IMR-90 (cell line): ENCODE measurements around the gene HEATR1. TPM values are rescaled to one million over a fixed set of nuclear protein-coding genes. Genes with fewer than 3 reads are reported as not detected.

Source experiments
- ATAC-seq: fragments of 200-7000 bp; cut with Tn5 transposase; 2 replicates; pipeline ENCODE4 v1.9.1; 2020; ENCODE audit warnings: low read depth, mild to moderate bottlenecking, moderate library complexity
- BruUV-seq: library from RNA; stranded (reverse); fragments of 400-500 nt; replicated peaks from 2 replicates; lab custom pipeline; 2021; lab: Mats Ljungman, UMichigan
- CTCF ChIA-PET: fragments of 300-600 bp; formaldehyde crosslinking; extraction: SDS; loops from one replicate; lab custom pipeline; 2021; ENCODE audit warnings: antibody characterized with exemption; lab: Yijun Ruan, JAX
- POLR2A ChIA-PET: fragments of 300-600 bp; sonication (Branson Sonifier 250); formaldehyde crosslinking; loops from one replicate; lab custom pipeline; 2022; ENCODE audit warnings: antibody characterized with exemption; ENCODE audit not compliant: unreplicated experiment; lab: Charles Lee
- DNase-seq: peaks from one replicate; pipeline ENCODE4 v3.0.0; 2013
- H2AFZ ChIP-seq: replicated peaks from 2 replicates; pipeline ENCODE3; 2013; ENCODE audit warnings: low read length, mild to moderate bottlenecking; ENCODE audit not compliant: poor library complexity
- H2AK5ac ChIP-seq: 2 replicates; pipeline ENCODE4 v1.6.1; 2013; ENCODE audit warnings: low read depth, low read length, inconsistent platforms
- H2AK9ac ChIP-seq: replicated peaks from 2 replicates; pipeline ENCODE3; 2013; ENCODE audit warnings: mild to moderate bottlenecking, low read depth, low read length, moderate library complexity; ENCODE audit not compliant: poor library complexity
- H2BK120ac ChIP-seq: 2 replicates; pipeline ENCODE4 v1.6.1; 2013; ENCODE audit warnings: low read depth, low read length, inconsistent platforms
- H2BK15ac ChIP-seq: 3 replicates; pipeline ENCODE4 v1.6.1; 2013; ENCODE audit warnings: low read depth, low read length, inconsistent platforms
- H2BK20ac ChIP-seq: 2 replicates; pipeline ENCODE4 v1.6.1; 2013; ENCODE audit warnings: low read depth, mild to moderate bottlenecking, inconsistent platforms, low read length, moderate library complexity
- H2BK5ac ChIP-seq: 2 replicates; pipeline ENCODE4 v1.6.1; 2013; ENCODE audit warnings: mild to moderate bottlenecking, low read depth, low read length, inconsistent platforms; ENCODE audit not compliant: poor library complexity, severe bottlenecking
- H3K14ac ChIP-seq: replicated peaks from 2 replicates; pipeline ENCODE4 v1.6.1; 2013; ENCODE audit warnings: low read depth, low read length, inconsistent platforms
- H3K18ac ChIP-seq: 2 replicates; pipeline ENCODE4 v1.6.1; 2013; ENCODE audit warnings: low read depth, low read length, control low read depth
- H3K23ac ChIP-seq: 2 replicates; pipeline ENCODE4 v1.6.1; 2013; ENCODE audit warnings: low read depth, low read length, inconsistent platforms
- H3K27ac ChIP-seq: 2 replicates; pipeline ENCODE4 v1.5.1; 2013; ENCODE audit warnings: mild to moderate bottlenecking, control low read depth, low read length; ENCODE audit not compliant: insufficient read depth
- H3K27me3 ChIP-seq: 2 replicates; pipeline ENCODE4 v1.6.1; 2013; ENCODE audit warnings: low read length; ENCODE audit not compliant: control insufficient read depth, insufficient read depth
- H3K36me3 ChIP-seq: 2 replicates; pipeline ENCODE4 v1.6.1; 2013; ENCODE audit warnings: low read length, mixed read lengths; ENCODE audit not compliant: control insufficient read depth, insufficient read depth
- H3K4ac ChIP-seq: 2 replicates; pipeline ENCODE4 v1.6.1; 2013; ENCODE audit warnings: low read depth, low read length, inconsistent platforms
- H3K4me1 ChIP-seq: 2 replicates; pipeline ENCODE4 v1.6.1; 2013; ENCODE audit warnings: low read length, mixed read lengths; ENCODE audit not compliant: control insufficient read depth, insufficient read depth
- H3K4me2 ChIP-seq: 2 replicates; pipeline ENCODE4 v1.6.1; 2013; ENCODE audit warnings: low read depth, mild to moderate bottlenecking, control low read depth, low read length, moderate library complexity
- H3K4me3 ChIP-seq: 2 replicates; pipeline ENCODE4 v1.5.1; 2013; ENCODE audit warnings: low read depth, mild to moderate bottlenecking, control low read depth, low read length, moderate library complexity; ENCODE audit not compliant: insufficient read depth
- H3K56ac ChIP-seq: 2 replicates; pipeline ENCODE4 v1.6.1; 2013; ENCODE audit warnings: low read length, inconsistent platforms; ENCODE audit not compliant: insufficient read depth; ENCODE audit errors: extremely low read depth
- H3K79me1 ChIP-seq, 2 experiments: 2 replicates each; pipeline ENCODE4 v1.6.1; 2013; ENCODE audit warnings: low read length in 2 of 2, inconsistent platforms in 1 of 2, low read depth in 1 of 2
- H3K9ac ChIP-seq: 2 replicates; pipeline ENCODE4 v1.6.1; 2013; ENCODE audit warnings: low read depth, low read length, control low read depth
- H3K9me1 ChIP-seq: 2 replicates; pipeline ENCODE4 v1.6.1; 2013; ENCODE audit warnings: low read length, inconsistent platforms; ENCODE audit not compliant: insufficient read depth
- H3K9me3 ChIP-seq: 2 replicates; pipeline ENCODE4 v1.6.1; 2013; ENCODE audit warnings: low read length; ENCODE audit not compliant: control insufficient read depth, insufficient read depth
- H4K20me1 ChIP-seq: 2 replicates; pipeline ENCODE4 v1.6.1; 2013; ENCODE audit warnings: low read length, inconsistent platforms; ENCODE audit not compliant: insufficient read depth
- H4K5ac ChIP-seq: 2 replicates; pipeline ENCODE4 v1.6.1; 2013; ENCODE audit warnings: mild to moderate bottlenecking, low read depth, low read length, control low read depth
- H4K8ac ChIP-seq, 2 experiments: 2 replicates each; pipeline ENCODE4 v1.6.1; 2013; ENCODE audit warnings: low read depth in 2 of 2, low read length in 2 of 2, control low read depth in 1 of 2, inconsistent platforms in 1 of 2
- H4K91ac ChIP-seq: 2 replicates; pipeline ENCODE4 v1.6.1; 2013; ENCODE audit warnings: low read depth, low read length, inconsistent platforms; ENCODE audit not compliant: insufficient read depth
- BHLHE40 ChIP-seq: fragments of 150-350 bp; IDR thresholded peaks from 2 replicates; pipeline ENCODE4 v1.6.1; 2016; ENCODE audit warnings: mild to moderate bottlenecking, low read depth, low read length
- CEBPB ChIP-seq: IDR thresholded peaks from 2 replicates; pipeline ENCODE4 v1.6.1; 2012; ENCODE audit warnings: low read depth, low read length, improper control_type of control experiment
- CHD1 ChIP-seq: IDR thresholded peaks from 2 replicates; pipeline ENCODE4 v1.6.1; 2012; ENCODE audit warnings: low read depth, low read length, improper control_type of control experiment
- ELK1 ChIP-seq: fragments of 150-350 bp; IDR thresholded peaks from 2 replicates; pipeline ENCODE4 v1.6.1; 2016; ENCODE audit warnings: low read depth, mild to moderate bottlenecking, low read length, moderate library complexity, borderline replicate concordance
- FOS ChIP-seq: fragments of 150-350 bp; IDR thresholded peaks from 2 replicates; pipeline ENCODE4 v1.6.1; 2016; ENCODE audit warnings: low read depth, low read length
- MAFK ChIP-seq: IDR thresholded peaks from 2 replicates; pipeline ENCODE4 v1.6.1; 2012; ENCODE audit warnings: low read depth, low read length, improper control_type of control experiment
- MAZ ChIP-seq: IDR thresholded peaks from 2 replicates; pipeline ENCODE4 v1.6.1; 2012; ENCODE audit warnings: low read depth, mild to moderate bottlenecking, low read length, improper control_type of control experiment, moderate library complexity, borderline replicate concordance
- MXI1 ChIP-seq: IDR thresholded peaks from 2 replicates; pipeline ENCODE4 v1.6.1; 2012; ENCODE audit warnings: low read depth, mild to moderate bottlenecking, low read length, moderate library complexity, borderline replicate concordance
- NFE2L2 ChIP-seq: fragments of 150-350 bp; IDR thresholded peaks from 2 replicates; pipeline ENCODE4 v1.6.1; 2016; ENCODE audit warnings: low read depth, mild to moderate bottlenecking, low read length
- POLR2A ChIP-seq: IDR thresholded peaks from 2 replicates; pipeline ENCODE4 v1.6.1; 2012; ENCODE audit warnings: mild to moderate bottlenecking, low read depth, low read length
- RAD21 ChIP-seq: IDR thresholded peaks from 2 replicates; pipeline ENCODE4 v1.6.1; 2012; ENCODE audit warnings: low read length, improper control_type of control experiment
- RCOR1 ChIP-seq: IDR thresholded peaks from 2 replicates; pipeline ENCODE4 v1.6.1; 2012; ENCODE audit warnings: mild to moderate bottlenecking, low read length, improper control_type of control experiment; ENCODE audit not compliant: insufficient replicate concordance
- RFX5 ChIP-seq: IDR thresholded peaks from 2 replicates; pipeline ENCODE4 v1.8.0; 2012; ENCODE audit warnings: low read depth, mild to moderate bottlenecking, low read length, moderate library complexity
- SMC3 ChIP-seq: fragments of 150-350 bp; IDR thresholded peaks from 2 replicates; pipeline ENCODE4 v1.6.1; 2016; ENCODE audit warnings: low read depth, mild to moderate bottlenecking, antibody characterized with exemption, low read length, moderate library complexity
- USF2 ChIP-seq: fragments of 150-350 bp; IDR thresholded peaks from 2 replicates; pipeline ENCODE4 v1.6.1; 2017; ENCODE audit warnings: mild to moderate bottlenecking, antibody characterized with exemption, low read length, low read depth
- WGBS, 2 experiments: methylation state at CpG; one replicate each; pipeline versions ENCODE4 v1.1.5 to v1.1.7; 2013; ENCODE audit warnings: missing lambda C conversion rate in 2 of 2; ENCODE audit not compliant: insufficient read length in 1 of 2; ENCODE audit errors: extremely low coverage in 2 of 2; 5-methylcytosine and 5-hydroxymethylcytosine counted together
- dilution Hi-C: fragments of 300-500 bp; cut with HindIII; formaldehyde crosslinking; loops from one replicate; pipeline ENCODE4 v1.14.3; 2018; ENCODE audit warnings: low sequenced_read_pairs; ENCODE audit not compliant: unreplicated experiment
- in situ Hi-C: fragments of 300-500 bp; cut with MboI; formaldehyde crosslinking; loops from 3 replicates; pipeline ENCODE4 v1.14.3; 2019; ENCODE audit warnings: low sequenced_read_pairs, inconsistent platforms, mixed read lengths
- intact Hi-C: fragments of 100-400 bp; cut with micrococcal nuclease; formaldehyde crosslinking; loops from 2 replicates; pipeline ENCODE4 v1.10.0; 2022
- polyA plus RNA-seq, 3 experiments: library from polyadenylated mRNA; depleted of rRNA; stranded (reverse); fragments of >200 nt; gene quantifications; 2 replicates each; pipeline ENCODE4 v1.2.3, GENCODE V29; 2012; ENCODE audit warnings: low replicate concordance in 1 of 3
- total RNA-seq: library from RNA; depleted of rRNA; stranded (reverse); fragments of >200 nt; gene quantifications from 2 replicates; pipeline ENCODE4 v1.2.3, GENCODE V29; 2012
- TF ChIP-seq, protein P1 (sequence below): conservative IDR thresholded peaks from 2 replicates; pipeline ENCODE4 v1.5.1; 2012; ENCODE audit warnings: mild to moderate bottlenecking, low read depth, low read length, improper control_type of control experiment

HEATR1 gene
- total and polyA plus RNA-seq, 2 of the 4 experiments (the other 2 are of a cell fraction): 8.5 to 53.8 TPM

GRCh38 chr1:236548452-236548851, 55.9 kb downstream of the HEATR1 start:
- H3K23ac ChIP-seq: no peak overlapping the region
- no peak overlapping the region for H2BK20ac ChIP-seq
- H3K79me1 ChIP-seq: no peaks in the 10 kb centered on the region
- no peak overlapping the region for H3K4ac ChIP-seq
- no peak overlapping the region for H2AK9ac ChIP-seq
- no peak overlapping the region for H4K8ac ChIP-seq
- no peak overlapping the region for H3K18ac ChIP-seq
- DNase-seq (no peak), ATAC-seq (no peak)
- ChIA-PET POLR2A (no interaction called here), CTCF (no interaction called here)
- no peak overlapping the region for H2BK15ac ChIP-seq
- no peaks in the 10 kb centered on the region for H4K20me1 ChIP-seq
- TF ChIP-seq CEBPB (no peak), ELK1 (no peak), POLR2A (no peak), MAZ (no peak), RAD21 (no peak), RFX5 (no peak), USF2 (no peak), SMC3 (no peak), CHD1 (no peak), BHLHE40 (no peak), FOS (no peak), RCOR1 (no peak), MAFK (no peak), NFE2L2 (no peak), MXI1 (no peak)
- TF ChIP-seq, protein P1, sequence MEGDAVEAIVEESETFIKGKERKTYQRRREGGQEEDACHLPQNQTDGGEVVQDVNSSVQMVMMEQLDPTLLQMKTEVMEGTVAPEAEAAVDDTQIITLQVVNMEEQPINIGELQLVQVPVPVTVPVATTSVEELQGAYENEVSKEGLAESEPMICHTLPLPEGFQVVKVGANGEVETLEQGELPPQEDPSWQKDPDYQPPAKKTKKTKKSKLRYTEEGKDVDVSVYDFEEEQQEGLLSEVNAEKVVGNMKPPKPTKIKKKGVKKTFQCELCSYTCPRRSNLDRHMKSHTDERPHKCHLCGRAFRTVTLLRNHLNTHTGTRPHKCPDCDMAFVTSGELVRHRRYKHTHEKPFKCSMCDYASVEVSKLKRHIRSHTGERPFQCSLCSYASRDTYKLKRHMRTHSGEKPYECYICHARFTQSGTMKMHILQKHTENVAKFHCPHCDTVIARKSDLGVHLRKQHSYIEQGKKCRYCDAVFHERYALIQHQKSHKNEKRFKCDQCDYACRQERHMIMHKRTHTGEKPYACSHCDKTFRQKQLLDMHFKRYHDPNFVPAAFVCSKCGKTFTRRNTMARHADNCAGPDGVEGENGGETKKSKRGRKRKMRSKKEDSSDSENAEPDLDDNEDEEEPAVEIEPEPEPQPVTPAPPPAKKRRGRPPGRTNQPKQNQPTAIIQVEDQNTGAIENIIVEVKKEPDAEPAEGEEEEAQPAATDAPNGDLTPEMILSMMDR: no peak
- intact Hi-C loops: no loop called here
- H3K27me3 ChIP-seq: no peaks in the 10 kb centered on the region
- no peak overlapping the region for H3K27ac ChIP-seq
- no peak overlapping the region for H3K4me3 ChIP-seq
- H2AK5ac ChIP-seq: no peak overlapping the region
- no peak overlapping the region for H4K5ac ChIP-seq
- H2AFZ ChIP-seq: no peak overlapping the region
- no peaks in the 10 kb centered on the region for H3K9me3 ChIP-seq
- H2BK5ac ChIP-seq: no peak overlapping the region
- no peak overlapping the region for H3K56ac ChIP-seq
- in situ Hi-C loops: loop anchor here (5.0 kb wide), 1 partner anchor 44 kb away; no protein-coding TSS in a partner anchor
- H3K4me1 ChIP-seq: peaks cover 2% of the 10 kb centered on the region
- no peak overlapping the region for H3K9ac ChIP-seq
- H2BK120ac ChIP-seq: no peak overlapping the region
- peaks cover 60% of the 10 kb centered on the region for H3K36me3 ChIP-seq
- dilution Hi-C loops: no loop called here
- no TSS peak for BruUV-seq
- H3K4me2 ChIP-seq: no peak overlapping the region
- no peaks in the 10 kb centered on the region for H3K9me1 ChIP-seq
- no peak overlapping the region for H3K14ac ChIP-seq
- H4K91ac ChIP-seq: no peak overlapping the region
- 97% methylated on average over 5 of the region's 6 CpGs; no CpG with 5 or more reads in 1 of the 2 experiments for WGBS, 2 experiments
